Left lung (tissue), 10 donors: ENCODE measurements around the gene TPSD1. TPM values are rescaled to one million over a fixed set of nuclear protein-coding genes. Genes with fewer than 3 reads are reported as not detected.
"Not testable (repeated sequence)": the region's sequence is repeated elsewhere in the genome, so short reads cannot be mapped to it uniquely, and the experiment has no call there.

Experiments used
- ATAC-seq: fragments of 200-7000 bp; cut with Tn5 transposase; one replicate; pipeline ENCODE4 v1.9.1; 2020; ENCODE audit warnings: moderate library complexity
- DNase-seq, 4 donors: peaks; one replicate each; pipeline ENCODE4 v3.0.0-alpha.2; 2013 to 2020
- H3K27ac ChIP-seq, 2 donors: fragments of 200-600 bp; sonication (generic) in 1 of 2; one replicate each; pipeline versions ENCODE4 v1.5.0 to v1.8.0; 2020 to 2021
- H3K27me3 ChIP-seq, 2 donors: fragments of 200-600 bp; sonication (generic) in 1 of 2; one replicate each; pipeline versions ENCODE4 v1.5.0 to v1.8.0; 2020 to 2021
- H3K36me3 ChIP-seq, 2 donors: fragments of 200-600 bp; sonication (generic) in 1 of 2; one replicate each; pipeline versions ENCODE4 v1.5.0 to v1.8.0; 2020 to 2021
- H3K4me1 ChIP-seq, 2 donors: fragments of 200-600 bp; one replicate each; pipeline ENCODE4 v1.8.0; 2021
- H3K4me3 ChIP-seq, 2 donors: fragments of 200-600 bp; sonication (generic) in 1 of 2; one replicate each; pipeline versions ENCODE4 v1.5.0 to v1.8.0; 2020 to 2021; ENCODE audit warnings: mild to moderate bottlenecking in 1 of 2
- H3K9me3 ChIP-seq, 2 donors: fragments of 200-600 bp; sonication (generic) in 1 of 2; one replicate each; pipeline versions ENCODE4 v1.5.0 to v1.8.0; 2020 to 2021
- CTCF ChIP-seq, 2 donors: fragments of 200-600 bp; sonication (generic) in 1 of 2; IDR thresholded peaks; one replicate each; pipeline versions ENCODE4 v1.5.0 to v1.8.0; 2021; ENCODE audit warnings: antibody characterized with exemption in 2 of 2
- intact Hi-C, 2 donors: fragments of 100-400 bp; cut with DNase I; formaldehyde crosslinking; loops; one replicate each; pipeline versions ENCODE4 v1.11.2 to v1.14.2; 2022
- polyA plus RNA-seq, 6 donors: library from polyadenylated mRNA; unstranded; fragments of 120-200 nt; gene quantifications; one replicate each; pipeline ENCODE4 v1.2.1, GENCODE V29; 2013; ENCODE audit not compliant: insufficient read length in 6 of 6
- total RNA-seq, 2 donors: library from RNA; stranded (reverse); fragmentation: NEBNext Ultra II Directional; extraction: Animal tissue kit (Norgen Biotek cat#: 25700); gene quantifications; one replicate each; pipeline ENCODE4 v1.2.1, GENCODE V29; 2021
- donor health status: DM: no; HTN: yes; CAD: no.
- donor health status: DM: no; HTN: no; CAD: no.

Gene TPSD1
- total and polyA plus RNA-seq, 8 donors: 0.37 TPM; not detected in 7

GRCh38 chr16:1293921-1294656, 38.2 kb downstream of the TPSD1 start:
- ATAC-seq (no peak), DNase-seq (no peak)
- H3K4me1 ChIP-seq: no peaks in the 10 kb centered on the region
- peaks cover 13 to 80% of the 10 kb centered on the region in 2 donors for H3K27me3 ChIP-seq
- no peak overlapping the region for H3K4me3 ChIP-seq
- intact Hi-C loops: no loop called here
- TF ChIP-seq CTCF (IDR thresholded peaks at IDR 0.05): no peak
- H3K27ac ChIP-seq: no peak overlapping the region
- H3K36me3 ChIP-seq: no peaks in the 10 kb centered on the region
- H3K9me3 ChIP-seq: no peaks in the 10 kb centered on the region

GRCh38 chr16:1295465-1295864, 39.6 kb downstream of the TPSD1 start:
- Histone ChIP-seq H3K27me3 (peaks cover 2 to 80% of the 10 kb centered on the region in 2 donors), H3K4me1 (peaks cover 0 to under 1% of the 10 kb centered on the region in 2 donors), H3K27ac (no peak overlapping the region), H3K4me3 (no peak overlapping the region), H3K9me3 (no peaks in the 10 kb centered on the region), H3K36me3 (no peaks in the 10 kb centered on the region)
- TF ChIP-seq CTCF (IDR thresholded peaks at IDR 0.05): no peak
- DNase-seq (no peak), ATAC-seq (no peak)
- intact Hi-C loops: no loop called here

GRCh38 chr16:1296688-1297017, 40.8 kb downstream of the TPSD1 start:
- H3K36me3 ChIP-seq, DNase-seq, H3K4me3 ChIP-seq, H3K4me1 ChIP-seq, ATAC-seq, H3K9me3 ChIP-seq, intact Hi-C loops, H3K27ac ChIP-seq: not testable (repeated sequence)
- H3K27me3 ChIP-seq: peaks cover 0 to 80% of the 10 kb centered on the region in 2 donors

- Histone ChIP-seq H3K27ac (no peak overlapping the region), H3K4me3 (no peak overlapping the region), H3K27me3 (peaks cover 0 to 79% of the 10 kb centered on the region in 2 donors), H3K9me3 (no peaks in the 10 kb centered on the region), H3K36me3 (no peaks in the 10 kb centered on the region), H3K4me1 (peaks cover 0 to 8% of the 10 kb centered on the region in 2 donors)
- TF ChIP-seq CTCF (IDR thresholded peaks at IDR 0.05): no peak
- intact Hi-C loops: no loop called here
- ATAC-seq (peak; percentile 59), DNase-seq (no peak)
Observed at GRCh38 chr16:1297018-1297696, 41.3 kb downstream of the TPSD1 start.

GRCh38 chr16:1298406-1298805, 42.5 kb downstream of the TPSD1 start:
- intact Hi-C loops: no loop called here
- ATAC-seq: no peak
- Histone ChIP-seq H3K4me1 (peaks cover 0 to 11% of the 10 kb centered on the region in 2 donors), H3K9me3 (no peaks in the 10 kb centered on the region), H3K27ac (no peak overlapping the region), H3K36me3 (no peaks in the 10 kb centered on the region), H3K27me3 (peaks cover 0 to 78% of the 10 kb centered on the region in 2 donors), H3K4me3 (no peak overlapping the region)
- no peak for TF ChIP-seq CTCF (IDR thresholded peaks at IDR 0.05)
- no peak for DNase-seq
